Body of pancreas (tissue), 4 donors: ENCODE data around the gene EGF.

Source experiments
- CTCF ChIP-seq, 7 experiments: fragments of 450-650 bp in 4 of 7; fragments of 200-600 bp in 3 of 7; sonication (generic) in 3 of 7; IDR thresholded peaks; one replicate each; pipeline ENCODE4 v1.5.1; 2016 to 2019; ENCODE audit warnings: antibody characterized with exemption in 7 of 7
- POLR2A ChIP-seq, 3 donors: fragments of 450-650 bp; IDR thresholded peaks; one replicate each; pipeline ENCODE4 v1.6.1; 2016; ENCODE audit warnings: antibody characterized with exemption in 3 of 3, mild to moderate bottlenecking in 2 of 3

- TF ChIP-seq CTCF (IDR thresholded peaks at IDR 0.05) (no peak), POLR2A (IDR thresholded peaks at IDR 0.05) (no peak)
Observed at GRCh38 chr4:109875106-109875505, 37.6 kb upstream of the EGF start.
